Body of pancreas (tissue), 4 donors: Measurements from ENCODE around the gene CXCR1. TPM values are rescaled to one million over a fixed set of nuclear protein-coding genes. Genes with fewer than 3 reads are reported as not detected.
"Not testable (repeated sequence)": the region's sequence is repeated elsewhere in the genome, so short reads cannot be mapped to it uniquely, and the experiment has no call there.

ENCODE experiments used
- ATAC-seq: fragments of 150-250 bp; one replicate; pipeline ENCODE4 v1.9.1; 2016
- DNase-seq, 4 donors: peaks; one replicate each; pipeline ENCODE4 v3.0.0-alpha.2; 2019
- H3K27ac ChIP-seq, 4 donors: fragments of 200-600 bp; sonication (generic); 1 replicate in 3 of 4; 2 replicates in 1 of 4; pipeline versions ENCODE4 v1.5.1 to v1.6.1; 2016 to 2019; ENCODE audit warnings: mild to moderate bottlenecking in 1 of 4, mixed read lengths in 1 of 4, moderate library complexity in 1 of 4
- H3K27me3 ChIP-seq, 2 donors: fragments of 200-600 bp; sonication (generic); one replicate each; pipeline ENCODE4 v1.6.0; 2016; ENCODE audit warnings: mild to moderate bottlenecking in 1 of 2
- H3K36me3 ChIP-seq, 2 donors: fragments of 200-600 bp; sonication (generic); replicated peaks in 1 of 2; 2 replicates each; pipeline ENCODE4 v1.5.1; 2016; ENCODE audit warnings: low read depth in 2 of 2; ENCODE audit not compliant: insufficient read depth in 1 of 2
- H3K4me1 ChIP-seq: fragments of 200-600 bp; sonication (generic); one replicate; pipeline ENCODE4 v1.6.0; 2016
- H3K4me3 ChIP-seq, 2 donors: fragments of 200-600 bp; sonication (generic); 1 replicate in 1 of 2; 2 replicates in 1 of 2; pipeline ENCODE4 v1.5.1; 2016 to 2019
- H3K9me3 ChIP-seq, 3 donors: fragments of 200-600 bp; sonication (generic); 1 replicate in 2 of 3; 2 replicates in 1 of 3; pipeline ENCODE4 v1.5.1; 2016
- POLR2A ChIP-seq, 3 donors: fragments of 450-650 bp; IDR thresholded peaks; one replicate each; pipeline ENCODE4 v1.6.1; 2016; ENCODE audit warnings: antibody characterized with exemption in 3 of 3, mild to moderate bottlenecking in 2 of 3
- WGBS, 2 donors: methylation state at CpG; one replicate each; pipeline ENCODE4 v1.1.5; 2017; 5-methylcytosine and 5-hydroxymethylcytosine counted together
- intact Hi-C: fragments of 100-400 bp; cut with DNase I; formaldehyde crosslinking; loops from one replicate; pipeline ENCODE4 v1.15.1; 2023
- total RNA-seq, 2 donors: library from RNA; depleted of rRNA; stranded (reverse); fragments of >200 nt; gene quantifications; one replicate each; pipeline ENCODE4 v1.1.0, GENCODE V29; 2016
- TF ChIP-seq, protein P1 (sequence below), 7 experiments: fragments of 450-650 bp in 4 of 7; fragments of 200-600 bp in 3 of 7; sonication (generic) in 3 of 7; IDR thresholded peaks; one replicate each; pipeline ENCODE4 v1.5.1; 2016 to 2019; ENCODE audit warnings: antibody characterized with exemption in 7 of 7

The CXCR1 gene
- total RNA-seq, 2 donors from 2014 or later, result not detected

DNA sequence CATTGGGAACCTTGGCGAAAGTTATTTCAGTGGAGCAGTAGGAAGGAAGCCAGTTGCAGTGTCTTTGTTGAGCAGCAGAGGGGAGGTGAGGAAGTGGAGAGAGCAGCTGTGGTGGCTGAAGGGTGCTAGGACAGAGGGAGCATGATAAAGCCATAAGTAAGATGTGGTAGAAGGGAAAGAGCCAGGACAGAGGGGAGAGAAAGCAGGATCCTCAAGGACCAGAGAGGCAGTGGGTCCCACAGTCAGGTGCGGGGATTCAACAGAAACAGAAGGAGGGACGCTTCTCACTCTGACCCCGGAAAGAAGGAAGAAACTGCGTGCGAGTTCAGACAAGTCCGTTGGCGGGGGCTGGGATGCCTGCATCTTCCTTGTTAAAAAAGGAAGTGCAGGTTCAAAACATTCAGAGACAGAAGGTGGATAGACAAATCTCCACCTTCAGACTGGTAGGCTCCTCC lies 41.1 kb downstream of the CXCR1 start, which contains the start of gene CXCR2:
CXCR2 (plus strand) TSS at position 403 of the 455 bp plus-strand sequence. CDS start 8,774 bp downstream, outside the sequence.
- Histone ChIP-seq H3K27me3 (no peaks in the 10 kb centered on the region), H3K4me1 (no peaks in the 10 kb centered on the region), H3K36me3 (no peaks in the 10 kb centered on the region), H3K9me3 (peaks cover 0 to 6% (median 0%) of the 10 kb centered on the region in 3 donors), H3K4me3 (no peak within 1 kb of the TSS), H3K27ac (no peak within 1 kb of the TSS)
- ATAC-seq (no peak), DNase-seq (peak in 2 of 4 donors; percentile 6 to 13)
- intact Hi-C loops, result no loop called here
- WGBS, 2 donors, result 59 to 60% methylated on average over 8 of the region's 8 CpGs
- TF ChIP-seq, protein P1, sequence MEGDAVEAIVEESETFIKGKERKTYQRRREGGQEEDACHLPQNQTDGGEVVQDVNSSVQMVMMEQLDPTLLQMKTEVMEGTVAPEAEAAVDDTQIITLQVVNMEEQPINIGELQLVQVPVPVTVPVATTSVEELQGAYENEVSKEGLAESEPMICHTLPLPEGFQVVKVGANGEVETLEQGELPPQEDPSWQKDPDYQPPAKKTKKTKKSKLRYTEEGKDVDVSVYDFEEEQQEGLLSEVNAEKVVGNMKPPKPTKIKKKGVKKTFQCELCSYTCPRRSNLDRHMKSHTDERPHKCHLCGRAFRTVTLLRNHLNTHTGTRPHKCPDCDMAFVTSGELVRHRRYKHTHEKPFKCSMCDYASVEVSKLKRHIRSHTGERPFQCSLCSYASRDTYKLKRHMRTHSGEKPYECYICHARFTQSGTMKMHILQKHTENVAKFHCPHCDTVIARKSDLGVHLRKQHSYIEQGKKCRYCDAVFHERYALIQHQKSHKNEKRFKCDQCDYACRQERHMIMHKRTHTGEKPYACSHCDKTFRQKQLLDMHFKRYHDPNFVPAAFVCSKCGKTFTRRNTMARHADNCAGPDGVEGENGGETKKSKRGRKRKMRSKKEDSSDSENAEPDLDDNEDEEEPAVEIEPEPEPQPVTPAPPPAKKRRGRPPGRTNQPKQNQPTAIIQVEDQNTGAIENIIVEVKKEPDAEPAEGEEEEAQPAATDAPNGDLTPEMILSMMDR (IDR thresholded peaks at IDR 0.05), result no peak
- no peak for TF ChIP-seq POLR2A (IDR thresholded peaks at IDR 0.05)

DNA sequence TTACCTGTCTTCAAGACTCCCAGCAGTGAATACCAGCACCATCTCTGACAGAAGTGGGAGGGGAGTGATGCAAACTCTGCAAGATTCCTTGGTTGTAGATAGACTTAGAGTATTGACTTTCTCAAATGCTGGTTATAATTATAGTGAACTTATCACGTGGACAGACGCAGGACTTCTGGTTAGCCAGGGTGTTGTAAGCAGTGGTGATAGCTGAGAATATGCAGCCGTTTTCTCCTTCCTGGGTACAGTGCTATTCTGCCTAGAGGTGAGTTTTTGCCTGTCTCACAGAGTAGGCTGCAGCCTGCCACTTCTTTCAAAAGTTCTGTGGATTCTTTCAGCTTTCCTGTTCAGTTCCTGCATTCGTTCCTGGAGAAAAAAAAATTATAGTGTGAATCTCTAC lies 41.7 kb downstream of the CXCR1 start:
- H3K36me3 ChIP-seq, result no peaks in the 10 kb centered on the region
- peaks cover 0 to 6% (median 0%) of the 10 kb centered on the region in 3 donors for H3K9me3 ChIP-seq
- TF ChIP-seq, protein P1 (IDR thresholded peaks at IDR 0.05), result no peak
- TF ChIP-seq POLR2A (IDR thresholded peaks at IDR 0.05), result no peak
- no peak overlapping the region for H3K4me3 ChIP-seq
- ATAC-seq, result no peak
- H3K27me3 ChIP-seq, result no peaks in the 10 kb centered on the region
- WGBS, 2 donors, result 22 to 35% methylated on average over 4 of the region's 4 CpGs
- H3K4me1 ChIP-seq, result no peaks in the 10 kb centered on the region
- no peak overlapping the region for H3K27ac ChIP-seq
- no peak for DNase-seq
- intact Hi-C loops, result no loop called here

DNA sequence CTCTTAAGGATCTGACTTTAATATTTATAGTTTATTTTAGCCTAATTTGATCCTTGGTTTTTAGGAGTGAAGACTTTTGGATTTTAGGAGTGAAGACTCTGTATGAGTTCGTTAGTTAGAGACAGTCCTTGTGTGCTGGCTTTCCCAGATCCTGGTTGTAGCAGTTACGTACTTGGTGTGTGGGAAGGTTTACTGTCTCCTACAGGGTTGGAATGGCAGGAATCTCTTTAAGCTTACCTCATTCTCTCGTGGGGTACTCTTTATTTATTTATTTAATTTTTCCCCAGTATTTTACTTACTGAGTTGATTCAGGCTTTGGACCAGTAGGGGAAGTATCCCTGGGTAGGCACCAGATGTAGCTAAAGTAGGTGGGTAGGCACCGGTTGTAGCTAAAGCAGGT lies 42.8 kb downstream of the CXCR1 start:
- 64 to 71% methylated on average over 4 of the region's 4 CpGs for WGBS, 2 donors
- H3K27ac ChIP-seq, result no peak overlapping the region
- TF ChIP-seq POLR2A (IDR thresholded peaks at IDR 0.05), result no peak
- TF ChIP-seq, protein P1 (IDR thresholded peaks at IDR 0.05), result no peak

DNA sequence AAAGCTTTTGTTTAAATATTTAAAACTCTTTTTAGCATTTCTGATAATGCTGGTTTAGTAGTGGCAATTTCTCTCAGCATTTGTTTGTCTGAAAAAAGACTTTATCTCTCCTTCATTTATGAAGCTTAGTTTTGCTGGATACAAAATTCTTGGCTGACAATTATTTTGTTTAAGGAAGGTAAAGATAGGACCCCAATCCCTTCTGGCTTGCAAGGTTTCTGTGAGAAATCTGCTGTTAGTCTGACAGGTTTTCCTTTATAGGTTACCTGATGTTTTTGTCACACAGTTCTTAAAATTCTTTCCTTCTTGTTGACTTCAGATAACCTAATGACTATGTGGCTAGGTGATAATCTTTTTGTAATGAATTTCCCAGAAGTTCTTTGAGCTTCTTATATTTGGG lies 44.5 kb downstream of the CXCR1 start:
- H3K36me3 ChIP-seq, H3K4me1 ChIP-seq, DNase-seq, H3K4me3 ChIP-seq, H3K27ac ChIP-seq, ATAC-seq, intact Hi-C loops, H3K27me3 ChIP-seq: not testable (repeated sequence)
- peaks cover 0 to 10% (median 0%) of the 10 kb centered on the region in 3 donors for H3K9me3 ChIP-seq

More for the DNA sequence above, 42.8 kb downstream of the CXCR1 start:
- intact Hi-C loops, result no loop called here
- Histone ChIP-seq H3K4me3 (no peak overlapping the region), H3K9me3 (peaks cover 0 to 6% (median 0%) of the 10 kb centered on the region in 3 donors), H3K27me3 (no peaks in the 10 kb centered on the region), H3K36me3 (no peaks in the 10 kb centered on the region), H3K4me1 (no peaks in the 10 kb centered on the region)
- DNase-seq (no peak), ATAC-seq (no peak)

DNA sequence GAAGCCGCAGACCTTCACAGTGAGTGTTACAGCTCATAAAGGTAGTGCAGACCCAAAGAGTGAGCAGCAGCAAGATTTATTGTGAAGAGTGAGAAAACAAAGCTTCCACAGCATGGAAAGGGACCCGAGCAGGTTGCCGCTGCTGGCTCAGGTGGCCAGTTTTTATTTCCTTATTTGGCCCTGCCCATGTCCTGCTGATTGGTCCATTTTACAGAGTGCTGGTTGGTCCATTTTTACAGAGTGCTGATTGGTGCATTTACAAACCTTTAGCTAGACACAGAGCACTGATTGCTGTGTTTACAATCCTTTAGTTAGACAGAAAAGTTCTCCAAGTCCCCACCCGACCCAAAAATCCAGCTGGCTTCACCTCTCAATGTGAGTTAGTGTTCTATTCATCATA lies 45.0 kb downstream of the CXCR1 start:
- WGBS, 2 donors, result 73% methylated on average over 4 of the region's 4 CpGs
- H3K27ac ChIP-seq, H3K27me3 ChIP-seq, ATAC-seq, H3K36me3 ChIP-seq, H3K4me1 ChIP-seq, H3K4me3 ChIP-seq, intact Hi-C loops, DNase-seq: not testable (repeated sequence)
- H3K9me3 ChIP-seq, result peaks cover 0 to 15% (median 0%) of the 10 kb centered on the region in 3 donors

Other genes with a start within 250 kb of the CXCR1 start
- 100 to 1,000 TPM; 168 to 174 TPM for gene TNS1, start 164.0 kb downstream of the CXCR1 start, total RNA-seq
- gene RUFY4, start 97.7 kb downstream of the CXCR1 start, total RNA-seq, result not detected
- gene CXCR2, start 40.9 kb downstream of the CXCR1 start, total RNA-seq, result not detected
- gene ARPC2, start 50.2 kb upstream of the CXCR1 start, total RNA-seq, result 10 to 100 TPM; 68.6 to 96.2 TPM
- 10 to 100 TPM in 1 of 2 donors, 1 to 10 TPM in 1; 3.1 to 90.3 TPM for gene GPBAR1, start 94.1 kb upstream of the CXCR1 start, total RNA-seq
- gene AAMP, start 103.2 kb upstream of the CXCR1 start, total RNA-seq, result 100 to 1,000 TPM in 1 of 2 donors, 10 to 100 TPM in 1; 61.5 to 114 TPM
- gene PNKD, start 103.6 kb upstream of the CXCR1 start, total RNA-seq, result 10 to 100 TPM; 17.1 to 21.3 TPM
- 100 to 1,000 TPM; 125 to 148 TPM for gene TMBIM1, start 125.5 kb upstream of the CXCR1 start, total RNA-seq
- gene CATIP, start 189.9 kb upstream of the CXCR1 start, total RNA-seq, result under 1 TPM; 0.33 to 0.52 TPM
- gene SLC11A1, start 215.3 kb upstream of the CXCR1 start, total RNA-seq, result 1 to 10 TPM; 3.0 to 7.3 TPM
- gene CTDSP1, start 232.9 kb upstream of the CXCR1 start, total RNA-seq, result 10 to 100 TPM; 67.2 to 98.9 TPM